HG03558 (cell line): ENCODE data around the gene EPHB6.

ENCODE experiments used
- ATAC-seq: cut with Tn5 transposase; IDR thresholded peaks from one replicate; pipeline ENCODE4 v1.9.1; 2021; ENCODE audit warnings: moderate number of reproducible peaks; ENCODE audit not compliant: unreplicated experiment; ENCODE audit errors: extremely low read depth

The EPHB6 gene

GRCh38 chr7:142862786-142863400, 8.0 kb downstream of the EPHB6 start:
- no peak for ATAC-seq

- no peak for ATAC-seq
These were observed 9.2 kb downstream of the EPHB6 start for GRCh38 chr7:142863891-142864685.

- no peak for ATAC-seq
These were observed 10.3 kb downstream of the EPHB6 start for GRCh38 chr7:142864980-142865747.

- no peak for ATAC-seq
These were observed 10.9 kb downstream of the EPHB6 start for GRCh38 chr7:142865766-142866165.

- ATAC-seq = no peak
These were observed 11.7 kb downstream of the EPHB6 start for GRCh38 chr7:142866361-142867096.

- ATAC-seq = no peak
These were observed 12.2 kb downstream of the EPHB6 start for GRCh38 chr7:142867097-142867378.

GRCh38 chr7:142867398-142868187, 12.7 kb downstream of the EPHB6 start:
- ATAC-seq = no peak

- no peak for ATAC-seq
These were observed 13.5 kb downstream of the EPHB6 start for GRCh38 chr7:142868188-142868985.

- ATAC-seq = no peak
These were observed 14.1 kb downstream of the EPHB6 start for GRCh38 chr7:142868986-142869415.

GRCh38 chr7:142869434-142869833, 14.6 kb downstream of the EPHB6 start:
- ATAC-seq = no peak

- no peak for ATAC-seq
These were observed 15.3 kb downstream of the EPHB6 start for GRCh38 chr7:142870147-142870559.

GRCh38 chr7:142870566-142871259, 15.8 kb downstream of the EPHB6 start:
- no peak for ATAC-seq

- no peak for ATAC-seq
These were observed 16.6 kb downstream of the EPHB6 start for GRCh38 chr7:142871260-142872105.

- ATAC-seq = no peak
These were observed 17.3 kb downstream of the EPHB6 start for GRCh38 chr7:142872106-142872675.

GRCh38 chr7:142873281-142873784, 18.5 kb downstream of the EPHB6 start:
- no peak for ATAC-seq

- ATAC-seq = no peak
These were observed 19.0 kb downstream of the EPHB6 start for GRCh38 chr7:142873871-142874270.

GRCh38 chr7:142874409-142874808, 19.5 kb downstream of the EPHB6 start:
- ATAC-seq = no peak
